Suppressor macrophage treated with lipopolysaccharide for 1 hour (primary cell): ENCODE data around the gene SIGLEC14.

Experiments
- DNase-seq, 3 donors: peaks; one replicate each; pipeline ENCODE4 v3.0.0-alpha.2; 2020 to 2022

Gene SIGLEC14

GRCh38 chr19:51668216-51668615 lies 21.6 kb upstream of the SIGLEC14 start:
- DNase-seq = peak; percentile 91 to 98 (median 96)

GRCh38 chr19:51664997-51665396 lies 18.4 kb upstream of the SIGLEC14 start:
- peak in 1 of 3 donors; percentile 25 for DNase-seq

- no peak for DNase-seq
These were observed 17.5 kb upstream of the SIGLEC14 start for GRCh38 chr19:51664131-51664530.

- peak in 2 of 3 donors; percentile 36 to 53 for DNase-seq
These were observed 17.0 kb upstream of the SIGLEC14 start for GRCh38 chr19:51663650-51664049.

- peak; percentile 91 to 95 (median 95) for DNase-seq
These were observed 14.5 kb upstream of the SIGLEC14 start for GRCh38 chr19:51660975-51661600.

- no peak for DNase-seq
These were observed 8.2 kb upstream of the SIGLEC14 start for GRCh38 chr19:51654783-51655182.

GRCh38 chr19:51653162-51653561 lies 6.5 kb upstream of the SIGLEC14 start:
- DNase-seq = no peak

GRCh38 chr19:51652266-51652665 lies 5.6 kb upstream of the SIGLEC14 start:
- DNase-seq = peak; percentile 39 to 50 (median 44)

- DNase-seq = peak; percentile 90 to 95 (median 93)
These were observed 4.7 kb upstream of the SIGLEC14 start for GRCh38 chr19:51651216-51651846.

- no peak for DNase-seq
These were observed 693 bp upstream of the SIGLEC14 start for GRCh38 chr19:51647318-51647717.

- peak in 2 of 3 donors; percentile 29 to 57 for DNase-seq
These were observed 1.9 kb downstream of the SIGLEC14 start for GRCh38 chr19:51644636-51645271.

- DNase-seq = no peak
These were observed 5.0 kb downstream of the SIGLEC14 start for GRCh38 chr19:51641648-51642047.

- no peak for DNase-seq
These were observed 6.2 kb downstream of the SIGLEC14 start for GRCh38 chr19:51640386-51640785.

- no peak for DNase-seq
These were observed 6.7 kb downstream of the SIGLEC14 start for GRCh38 chr19:51639916-51640315.

- DNase-seq = peak in 2 of 3 donors; percentile 30 to 72
These were observed 9.2 kb downstream of the SIGLEC14 start for GRCh38 chr19:51637362-51637978.

- no peak for DNase-seq
These were observed 14.5 kb downstream of the SIGLEC14 start for GRCh38 chr19:51632126-51632525.

- DNase-seq = peak in 2 of 3 donors; percentile 11 to 24
These were observed 16.3 kb downstream of the SIGLEC14 start, which contains the start of gene SIGLEC5 for GRCh38 chr19:51630315-51630714. Gene SIGLEC5 (minus strand): TSS chr19:51630401. CDS start chr19:51630335, 66 bp downstream.

- DNase-seq = peak in 1 of 3 donors; percentile 17
These were observed 18.3 kb downstream of the SIGLEC14 start for GRCh38 chr19:51628153-51628939.

GRCh38 chr19:51627491-51628138 lies 19.0 kb downstream of the SIGLEC14 start:
- DNase-seq = peak in 1 of 3 donors; percentile 16

- DNase-seq = no peak
These were observed 19.9 kb downstream of the SIGLEC14 start for GRCh38 chr19:51626675-51627074.

GRCh38 chr19:51621178-51621577 lies 25.4 kb downstream of the SIGLEC14 start:
- DNase-seq = peak; percentile 46 to 59 (median 57)

GRCh38 chr19:51615991-51616390 lies 30.6 kb downstream of the SIGLEC14 start:
- DNase-seq = no peak
